ENCODE results near the gene FOXO6. TPM values are rescaled to one million over a fixed set of nuclear protein-coding genes. Genes with fewer than 3 reads are reported as not detected.

Gene FOXO6
- total and polyA plus RNA-seq, 10 of the 15 experiments (the other 5 are each of a cell fraction or from before 2014, with no cell fraction given) = 0.37 TPM; not detected in 9

- TF ChIP-seq MYB (IDR thresholded peaks at IDR 0.05; ENCODE audit: borderline replicate concordance, low read depth, low read length) = no peak
- TF ChIP-seq HDAC2 (IDR thresholded peaks at IDR 0.05) = no peak
- 0 out of 2 replicates have a peak, but pooled peaks have one; percentile 16 for TF ChIP-seq TCF12 (IDR thresholded peaks at IDR 0.05; ENCODE audit: low read depth, low read length)
- no peak for TF ChIP-seq FOXM1 (IDR thresholded peaks at IDR 0.05; ENCODE audit: low read depth, low read length)
- no peak for TF ChIP-seq ZSCAN29 (IDR thresholded peaks at IDR 0.05)
- no peak for TF ChIP-seq SREBF2 (IDR thresholded peaks at IDR 0.05; ENCODE audit: low read length)
- TF ChIP-seq RBBP5 (conservative IDR thresholded peaks at IDR 0.05) = no peak
- 0 out of 2 replicates have a peak, but pooled peaks have one; percentile 15 for TF ChIP-seq MTA2 (IDR thresholded peaks at IDR 0.05; ENCODE audit: low read depth)
- TF ChIP-seq USF2 (IDR thresholded peaks at IDR 0.05; ENCODE audit: borderline replicate concordance, low read depth, low read length) = no peak
- no peak for TF ChIP-seq CREM (IDR thresholded peaks at IDR 0.05; ENCODE audit: low read depth)
- no peak for TF ChIP-seq FOXK2 (IDR thresholded peaks at IDR 0.05)
- no peak for TF ChIP-seq JUND (IDR thresholded peaks at IDR 0.05; ENCODE audit: low read depth, low read length)
- TF ChIP-seq PBX3 (IDR thresholded peaks at IDR 0.05; ENCODE audit: insufficient replicate concordance, low read depth, low read length) = peak; percentile 25
- no peak for TF ChIP-seq ASH2L (IDR thresholded peaks at IDR 0.05; ENCODE audit: borderline replicate concordance, low read depth)
- TF ChIP-seq MAX (IDR thresholded peaks at IDR 0.05; ENCODE audit: low read depth, low read length) = no peak
- TF ChIP-seq RCOR1 (conservative IDR thresholded peaks at IDR 0.05; ENCODE audit: low read depth, low read length) = no peak
- no peak for TF ChIP-seq JUNB (IDR thresholded peaks at IDR 0.05)
- TF ChIP-seq IRF5 (IDR thresholded peaks at IDR 0.05; ENCODE audit: borderline replicate concordance) = no peak
- no peak for TF ChIP-seq TCF3 (IDR thresholded peaks at IDR 0.05; ENCODE audit: borderline replicate concordance, insufficient read depth, low read depth, low read length)
- TF ChIP-seq CUX1 (IDR thresholded peaks at IDR 0.05; ENCODE audit: insufficient replicate concordance, low read depth, low read length) = no peak
- TF ChIP-seq SRF (IDR thresholded peaks at IDR 0.05; ENCODE audit: low read depth in 2 of 2, low read length in 2 of 2) = no peak
- TF ChIP-seq LARP7 (IDR thresholded peaks at IDR 0.05) = peak; percentile 48; the same call in 1 of the 2 replicates
- TF ChIP-seq TBL1XR1 (IDR thresholded peaks at IDR 0.05; ENCODE audit: low read depth, low read length) = no peak
- no peak for TF ChIP-seq POLR2AphosphoS5 (IDR thresholded peaks at IDR 0.05; ENCODE audit: low read length)
These were observed 4.7 kb downstream of the FOXO6 start (continued) for GRCh38 chr1:41365772-41366454.
